H1 (cell line): Measurements from ENCODE around the gene FLCN. TPM values are rescaled to one million over a fixed set of nuclear protein-coding genes. Genes with fewer than 3 reads are reported as not detected.

Experiments used
- GTF2F1 ChIP-seq: IDR thresholded peaks from 2 replicates; pipeline ENCODE4 v1.6.1; 2012; ENCODE audit warnings: low read depth, low read length, improper control_type of control experiment, borderline replicate concordance
- HDAC2 ChIP-seq, 2 experiments: fragments of 300-600 bp in 1 of 2; sonication (generic) in 1 of 2; IDR thresholded peaks; 2 replicates each; pipeline ENCODE4 v1.6.1; 2011 to 2012; ENCODE audit warnings: low read depth in 2 of 2, low read length in 2 of 2, mild to moderate bottlenecking in 2 of 2, moderate library complexity in 2 of 2, borderline replicate concordance in 1 of 2, inconsistent platforms in 1 of 2
- TEAD4 ChIP-seq: IDR thresholded peaks from 2 replicates; pipeline ENCODE4 v1.6.1; 2012; ENCODE audit warnings: low read depth, low read length, inconsistent platforms, mixed read lengths
- polyA plus RNA-seq, 7 experiments: library from polyadenylated mRNA; depleted of rRNA in 3 of 7; stranded (reverse) in 5 of 7; unstranded in 2 of 7; fragments of >200 nt in 5 of 7; fragments of 200-250 nt in 2 of 7; gene quantifications; 1 replicate in 5 of 7; 2 replicates in 1 of 7; 4 replicates in 1 of 7; pipeline versions ENCODE4 v1.2.1 to v1.2.3, GENCODE V29; 2011 to 2013; ENCODE audit warnings: missing spikeins in 2 of 7, mixed read lengths in 2 of 7
- total RNA-seq: library from RNA; stranded (reverse); fragmentation: NEBNext Ultra II Directional; extraction: Animal tissue kit (Norgen Biotek cat#: 25700); gene quantifications from 2 replicates; pipeline ENCODE4 v1.2.1, GENCODE V29; 2021
- TF ChIP-seq, protein P1 (sequence below): fragments of 300-600 bp; sonication (generic); IDR thresholded peaks from 2 replicates; pipeline ENCODE4 v1.7.1; 2012; ENCODE audit warnings: low read length, moderate library complexity, mild to moderate bottlenecking, inconsistent platforms; ENCODE audit not compliant: insufficient replicate concordance

FLCN gene
- total and polyA plus RNA-seq, 2 of the 8 experiments (the other 6 are each of a cell fraction or from before 2014, with no cell fraction given) = 15.6 to 34.6 TPM

DNA sequence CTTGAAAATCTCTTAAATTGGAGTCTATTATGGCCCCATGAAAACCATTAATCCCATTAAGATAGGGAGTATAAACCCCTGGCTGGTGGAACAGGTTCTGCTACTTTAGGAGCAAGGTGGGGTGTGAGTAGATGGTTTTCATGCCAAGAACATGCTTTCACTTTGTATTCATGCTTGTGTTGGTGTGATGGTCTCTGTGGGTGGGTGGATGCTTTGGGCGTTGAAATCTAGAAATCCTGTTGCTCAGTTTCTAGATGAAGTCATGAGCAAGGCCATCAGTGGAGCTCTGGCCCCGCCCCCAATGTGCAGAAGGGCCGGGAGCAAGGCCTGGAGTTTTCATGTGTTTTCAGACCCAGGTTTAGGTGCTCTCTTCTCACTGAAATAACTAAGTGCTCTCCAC lies 50.9 kb downstream of the FLCN start (continued):
- TF ChIP-seq, protein P1, sequence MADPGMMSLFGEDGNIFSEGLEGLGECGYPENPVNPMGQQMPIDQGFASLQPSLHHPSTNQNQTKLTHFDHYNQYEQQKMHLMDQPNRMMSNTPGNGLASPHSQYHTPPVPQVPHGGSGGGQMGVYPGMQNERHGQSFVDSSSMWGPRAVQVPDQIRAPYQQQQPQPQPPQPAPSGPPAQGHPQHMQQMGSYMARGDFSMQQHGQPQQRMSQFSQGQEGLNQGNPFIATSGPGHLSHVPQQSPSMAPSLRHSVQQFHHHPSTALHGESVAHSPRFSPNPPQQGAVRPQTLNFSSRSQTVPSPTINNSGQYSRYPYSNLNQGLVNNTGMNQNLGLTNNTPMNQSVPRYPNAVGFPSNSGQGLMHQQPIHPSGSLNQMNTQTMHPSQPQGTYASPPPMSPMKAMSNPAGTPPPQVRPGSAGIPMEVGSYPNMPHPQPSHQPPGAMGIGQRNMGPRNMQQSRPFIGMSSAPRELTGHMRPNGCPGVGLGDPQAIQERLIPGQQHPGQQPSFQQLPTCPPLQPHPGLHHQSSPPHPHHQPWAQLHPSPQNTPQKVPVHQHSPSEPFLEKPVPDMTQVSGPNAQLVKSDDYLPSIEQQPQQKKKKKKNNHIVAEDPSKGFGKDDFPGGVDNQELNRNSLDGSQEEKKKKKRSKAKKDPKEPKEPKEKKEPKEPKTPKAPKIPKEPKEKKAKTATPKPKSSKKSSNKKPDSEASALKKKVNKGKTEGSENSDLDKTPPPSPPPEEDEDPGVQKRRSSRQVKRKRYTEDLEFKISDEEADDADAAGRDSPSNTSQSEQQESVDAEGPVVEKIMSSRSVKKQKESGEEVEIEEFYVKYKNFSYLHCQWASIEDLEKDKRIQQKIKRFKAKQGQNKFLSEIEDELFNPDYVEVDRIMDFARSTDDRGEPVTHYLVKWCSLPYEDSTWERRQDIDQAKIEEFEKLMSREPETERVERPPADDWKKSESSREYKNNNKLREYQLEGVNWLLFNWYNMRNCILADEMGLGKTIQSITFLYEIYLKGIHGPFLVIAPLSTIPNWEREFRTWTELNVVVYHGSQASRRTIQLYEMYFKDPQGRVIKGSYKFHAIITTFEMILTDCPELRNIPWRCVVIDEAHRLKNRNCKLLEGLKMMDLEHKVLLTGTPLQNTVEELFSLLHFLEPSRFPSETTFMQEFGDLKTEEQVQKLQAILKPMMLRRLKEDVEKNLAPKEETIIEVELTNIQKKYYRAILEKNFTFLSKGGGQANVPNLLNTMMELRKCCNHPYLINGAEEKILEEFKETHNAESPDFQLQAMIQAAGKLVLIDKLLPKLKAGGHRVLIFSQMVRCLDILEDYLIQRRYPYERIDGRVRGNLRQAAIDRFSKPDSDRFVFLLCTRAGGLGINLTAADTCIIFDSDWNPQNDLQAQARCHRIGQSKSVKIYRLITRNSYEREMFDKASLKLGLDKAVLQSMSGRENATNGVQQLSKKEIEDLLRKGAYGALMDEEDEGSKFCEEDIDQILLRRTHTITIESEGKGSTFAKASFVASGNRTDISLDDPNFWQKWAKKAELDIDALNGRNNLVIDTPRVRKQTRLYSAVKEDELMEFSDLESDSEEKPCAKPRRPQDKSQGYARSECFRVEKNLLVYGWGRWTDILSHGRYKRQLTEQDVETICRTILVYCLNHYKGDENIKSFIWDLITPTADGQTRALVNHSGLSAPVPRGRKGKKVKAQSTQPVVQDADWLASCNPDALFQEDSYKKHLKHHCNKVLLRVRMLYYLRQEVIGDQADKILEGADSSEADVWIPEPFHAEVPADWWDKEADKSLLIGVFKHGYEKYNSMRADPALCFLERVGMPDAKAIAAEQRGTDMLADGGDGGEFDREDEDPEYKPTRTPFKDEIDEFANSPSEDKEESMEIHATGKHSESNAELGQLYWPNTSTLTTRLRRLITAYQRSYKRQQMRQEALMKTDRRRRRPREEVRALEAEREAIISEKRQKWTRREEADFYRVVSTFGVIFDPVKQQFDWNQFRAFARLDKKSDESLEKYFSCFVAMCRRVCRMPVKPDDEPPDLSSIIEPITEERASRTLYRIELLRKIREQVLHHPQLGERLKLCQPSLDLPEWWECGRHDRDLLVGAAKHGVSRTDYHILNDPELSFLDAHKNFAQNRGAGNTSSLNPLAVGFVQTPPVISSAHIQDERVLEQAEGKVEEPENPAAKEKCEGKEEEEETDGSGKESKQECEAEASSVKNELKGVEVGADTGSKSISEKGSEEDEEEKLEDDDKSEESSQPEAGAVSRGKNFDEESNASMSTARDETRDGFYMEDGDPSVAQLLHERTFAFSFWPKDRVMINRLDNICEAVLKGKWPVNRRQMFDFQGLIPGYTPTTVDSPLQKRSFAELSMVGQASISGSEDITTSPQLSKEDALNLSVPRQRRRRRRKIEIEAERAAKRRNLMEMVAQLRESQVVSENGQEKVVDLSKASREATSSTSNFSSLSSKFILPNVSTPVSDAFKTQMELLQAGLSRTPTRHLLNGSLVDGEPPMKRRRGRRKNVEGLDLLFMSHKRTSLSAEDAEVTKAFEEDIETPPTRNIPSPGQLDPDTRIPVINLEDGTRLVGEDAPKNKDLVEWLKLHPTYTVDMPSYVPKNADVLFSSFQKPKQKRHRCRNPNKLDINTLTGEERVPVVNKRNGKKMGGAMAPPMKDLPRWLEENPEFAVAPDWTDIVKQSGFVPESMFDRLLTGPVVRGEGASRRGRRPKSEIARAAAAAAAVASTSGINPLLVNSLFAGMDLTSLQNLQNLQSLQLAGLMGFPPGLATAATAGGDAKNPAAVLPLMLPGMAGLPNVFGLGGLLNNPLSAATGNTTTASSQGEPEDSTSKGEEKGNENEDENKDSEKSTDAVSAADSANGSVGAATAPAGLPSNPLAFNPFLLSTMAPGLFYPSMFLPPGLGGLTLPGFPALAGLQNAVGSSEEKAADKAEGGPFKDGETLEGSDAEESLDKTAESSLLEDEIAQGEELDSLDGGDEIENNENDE = no peak
- no peak for TF ChIP-seq TEAD4
- no peak for TF ChIP-seq HDAC2 (IDR thresholded peaks at IDR 0.05; ENCODE audit: borderline replicate concordance in 1 of 2, low read depth in 2 of 2, low read length in 2 of 2)
- no peak for TF ChIP-seq GTF2F1
